Left lung (tissue), 10 donors: Measurements from ENCODE around the gene KCMF1. TPM values are rescaled to one million over a fixed set of nuclear protein-coding genes. Genes with fewer than 3 reads are reported as not detected.

ENCODE experiments used
- ATAC-seq: fragments of 200-7000 bp; cut with Tn5 transposase; one replicate; pipeline ENCODE4 v1.9.1; 2020; ENCODE audit warnings: moderate library complexity
- DNase-seq, 4 donors: peaks; one replicate each; pipeline ENCODE4 v3.0.0-alpha.2; 2013 to 2020
- H3K27ac ChIP-seq, 2 donors: fragments of 200-600 bp; sonication (generic) in 1 of 2; one replicate each; pipeline versions ENCODE4 v1.5.0 to v1.8.0; 2020 to 2021
- H3K27me3 ChIP-seq, 2 donors: fragments of 200-600 bp; sonication (generic) in 1 of 2; one replicate each; pipeline versions ENCODE4 v1.5.0 to v1.8.0; 2020 to 2021
- H3K36me3 ChIP-seq, 2 donors: fragments of 200-600 bp; sonication (generic) in 1 of 2; one replicate each; pipeline versions ENCODE4 v1.5.0 to v1.8.0; 2020 to 2021
- H3K4me1 ChIP-seq, 2 donors: fragments of 200-600 bp; one replicate each; pipeline ENCODE4 v1.8.0; 2021
- H3K4me3 ChIP-seq, 2 donors: fragments of 200-600 bp; sonication (generic) in 1 of 2; one replicate each; pipeline versions ENCODE4 v1.5.0 to v1.8.0; 2020 to 2021; ENCODE audit warnings: mild to moderate bottlenecking in 1 of 2
- H3K9me3 ChIP-seq, 2 donors: fragments of 200-600 bp; sonication (generic) in 1 of 2; one replicate each; pipeline versions ENCODE4 v1.5.0 to v1.8.0; 2020 to 2021
- intact Hi-C, 2 donors: fragments of 100-400 bp; cut with DNase I; formaldehyde crosslinking; loops; one replicate each; pipeline versions ENCODE4 v1.11.2 to v1.14.2; 2022
- polyA plus RNA-seq, 6 donors: library from polyadenylated mRNA; unstranded; fragments of 120-200 nt; gene quantifications; one replicate each; pipeline ENCODE4 v1.2.1, GENCODE V29; 2013; ENCODE audit not compliant: insufficient read length in 6 of 6
- total RNA-seq, 2 donors: library from RNA; stranded (reverse); fragmentation: NEBNext Ultra II Directional; extraction: Animal tissue kit (Norgen Biotek cat#: 25700); gene quantifications; one replicate each; pipeline ENCODE4 v1.2.1, GENCODE V29; 2021
- TF ChIP-seq, protein P1 (sequence below), 2 donors: fragments of 200-600 bp; sonication (generic) in 1 of 2; IDR thresholded peaks; one replicate each; pipeline versions ENCODE4 v1.5.0 to v1.8.0; 2021; ENCODE audit warnings: antibody characterized with exemption in 2 of 2
- donor health status: DM: no; HTN: yes; CAD: no.
- donor health status: DM: no; HTN: no; CAD: no.

KCMF1 gene
- total and polyA plus RNA-seq, 8 donors: 40.1 to 87.1 (median 50.0) TPM

DNA sequence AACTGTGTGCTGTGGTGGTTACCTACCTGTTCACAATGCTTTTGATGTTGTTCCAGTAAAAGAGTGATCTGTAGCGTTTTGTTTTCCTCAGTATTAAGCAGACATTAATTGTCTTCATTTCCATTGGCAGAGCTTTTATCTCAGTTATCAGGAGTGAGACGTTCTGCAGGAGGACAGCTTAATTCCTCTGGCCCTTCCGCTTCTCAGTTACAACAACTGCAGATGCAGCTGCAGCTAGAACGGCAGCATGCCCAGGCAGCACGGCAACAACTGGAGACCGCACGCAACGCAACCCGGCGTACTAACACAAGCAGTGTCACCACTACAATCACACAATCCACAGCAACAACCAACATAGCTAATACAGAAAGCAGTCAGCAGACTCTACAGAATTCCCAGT is 78.3 kb downstream of the KCMF1 start:
- DNase-seq (no peak), ATAC-seq (no peak)
- H3K27ac ChIP-seq: no peak overlapping the region
- H3K4me3 ChIP-seq: no peak overlapping the region
- H3K9me3 ChIP-seq: no peaks in the 10 kb centered on the region
- TF ChIP-seq, protein P1, sequence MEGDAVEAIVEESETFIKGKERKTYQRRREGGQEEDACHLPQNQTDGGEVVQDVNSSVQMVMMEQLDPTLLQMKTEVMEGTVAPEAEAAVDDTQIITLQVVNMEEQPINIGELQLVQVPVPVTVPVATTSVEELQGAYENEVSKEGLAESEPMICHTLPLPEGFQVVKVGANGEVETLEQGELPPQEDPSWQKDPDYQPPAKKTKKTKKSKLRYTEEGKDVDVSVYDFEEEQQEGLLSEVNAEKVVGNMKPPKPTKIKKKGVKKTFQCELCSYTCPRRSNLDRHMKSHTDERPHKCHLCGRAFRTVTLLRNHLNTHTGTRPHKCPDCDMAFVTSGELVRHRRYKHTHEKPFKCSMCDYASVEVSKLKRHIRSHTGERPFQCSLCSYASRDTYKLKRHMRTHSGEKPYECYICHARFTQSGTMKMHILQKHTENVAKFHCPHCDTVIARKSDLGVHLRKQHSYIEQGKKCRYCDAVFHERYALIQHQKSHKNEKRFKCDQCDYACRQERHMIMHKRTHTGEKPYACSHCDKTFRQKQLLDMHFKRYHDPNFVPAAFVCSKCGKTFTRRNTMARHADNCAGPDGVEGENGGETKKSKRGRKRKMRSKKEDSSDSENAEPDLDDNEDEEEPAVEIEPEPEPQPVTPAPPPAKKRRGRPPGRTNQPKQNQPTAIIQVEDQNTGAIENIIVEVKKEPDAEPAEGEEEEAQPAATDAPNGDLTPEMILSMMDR (IDR thresholded peaks at IDR 0.05): no peak
- intact Hi-C loops: no loop called here
- H3K27me3 ChIP-seq: no peaks in the 10 kb centered on the region
- peaks cover 0 to 5% of the 10 kb centered on the region in 2 donors for H3K4me1 ChIP-seq
- H3K36me3 ChIP-seq: peaks cover 0 to 85% of the 10 kb centered on the region in 2 donors

DNA sequence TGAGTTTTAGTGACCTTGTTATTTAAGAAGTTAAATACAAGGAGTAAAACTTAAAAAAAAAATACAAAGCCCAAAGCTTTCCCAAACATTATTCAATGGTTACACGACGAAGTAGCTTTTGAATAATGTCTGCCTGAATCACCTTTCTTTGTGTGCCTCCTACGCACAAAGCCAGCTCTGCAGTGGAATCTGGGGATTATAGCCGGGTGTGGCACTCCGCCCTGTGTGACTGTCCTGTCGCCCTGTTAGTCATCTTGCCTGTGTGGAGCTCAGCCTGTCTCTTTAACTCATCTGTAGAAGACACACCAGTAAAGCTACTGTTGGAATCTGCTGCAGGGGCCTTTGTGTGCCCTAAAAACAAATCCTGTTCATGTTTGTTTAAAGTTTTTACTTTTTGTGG is 82.8 kb downstream of the KCMF1 start:
- peaks cover 0 to 45% of the 10 kb centered on the region in 2 donors for H3K36me3 ChIP-seq
- no peak overlapping the region for H3K4me3 ChIP-seq
- no peaks in the 10 kb centered on the region for H3K9me3 ChIP-seq
- no peak overlapping the region for H3K27ac ChIP-seq
- peaks cover 0 to 8% of the 10 kb centered on the region in 2 donors for H3K4me1 ChIP-seq
- ATAC-seq (peak; percentile 51), DNase-seq (peak in 1 of 4 donors; percentile 40)
- H3K27me3 ChIP-seq: no peaks in the 10 kb centered on the region
- TF ChIP-seq, protein P1 (IDR thresholded peaks at IDR 0.05): no peak
- intact Hi-C loops: no loop called here

DNA sequence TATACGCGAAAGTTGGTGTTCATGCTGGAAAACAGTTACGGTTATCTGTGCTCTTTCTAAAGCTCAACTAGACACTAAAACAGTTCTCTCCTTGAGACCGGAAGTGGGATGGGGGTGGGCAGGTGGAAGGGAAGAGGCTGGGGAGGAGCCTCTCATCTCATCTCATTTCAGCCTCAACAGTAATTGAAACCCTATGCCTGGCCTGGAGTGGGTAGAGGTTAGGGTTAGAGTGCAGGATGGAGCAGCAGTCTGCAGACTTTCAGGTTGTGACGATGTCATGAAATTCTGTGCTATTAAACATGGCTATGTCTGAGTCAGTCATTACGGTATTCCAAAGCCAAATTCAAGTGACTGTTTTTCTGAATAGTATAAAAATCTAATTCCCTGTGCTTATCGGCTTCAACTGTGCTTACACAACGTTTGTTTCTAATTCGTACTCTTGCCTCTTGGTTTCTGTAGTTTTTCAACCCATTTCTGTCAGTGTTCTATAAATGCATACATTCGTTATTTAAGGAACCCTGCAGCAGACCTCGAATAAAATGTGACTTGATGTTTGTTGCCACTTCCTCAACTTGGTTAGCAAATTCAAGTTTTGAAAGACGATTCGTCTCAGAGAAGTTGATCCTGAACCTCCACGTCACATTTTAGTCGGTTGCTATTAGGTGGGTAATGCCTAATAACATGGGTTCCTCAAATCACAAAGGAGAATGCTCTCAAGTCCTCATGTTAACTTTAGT is 86.4 kb downstream of the KCMF1 start:
- intact Hi-C loops: no loop called here
- peaks cover 0 to 14% of the 10 kb centered on the region in 2 donors for H3K36me3 ChIP-seq
- ATAC-seq (no peak), DNase-seq (no peak)
- H3K27me3 ChIP-seq: no peaks in the 10 kb centered on the region
- H3K4me3 ChIP-seq: no peak overlapping the region
- peaks cover 0 to 8% of the 10 kb centered on the region in 2 donors for H3K4me1 ChIP-seq
- H3K9me3 ChIP-seq: no peaks in the 10 kb centered on the region
- no peak overlapping the region for H3K27ac ChIP-seq
- TF ChIP-seq, protein P1 (IDR thresholded peaks at IDR 0.05): no peak

DNA sequence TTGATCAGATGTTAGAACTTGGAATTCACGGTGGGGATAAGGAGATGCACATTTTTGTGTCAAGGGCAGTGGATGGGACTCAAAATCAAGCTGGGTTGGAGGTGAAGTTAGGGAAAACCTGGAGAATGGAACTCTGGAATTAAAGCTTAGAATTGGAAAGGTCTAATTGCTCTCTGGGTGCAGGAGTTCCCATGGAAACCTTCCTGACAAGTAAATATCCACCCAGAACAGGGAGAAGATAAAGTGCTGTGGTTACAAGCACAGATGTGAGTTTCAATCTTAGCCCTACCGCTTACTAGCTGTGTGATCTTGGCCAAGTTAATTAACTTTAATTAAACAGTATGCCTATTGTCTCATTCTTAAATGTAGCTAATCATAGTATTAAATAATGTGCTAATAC is 90.9 kb downstream of the KCMF1 start:
- Histone ChIP-seq H3K27ac (no peak overlapping the region), H3K36me3 (no peaks in the 10 kb centered on the region), H3K4me1 (peaks cover 0 to under 1% of the 10 kb centered on the region in 2 donors), H3K4me3 (no peak overlapping the region), H3K9me3 (no peaks in the 10 kb centered on the region), H3K27me3 (peaks cover 0 to 6% of the 10 kb centered on the region in 2 donors)
- TF ChIP-seq, protein P1 (IDR thresholded peaks at IDR 0.05): no peak
- intact Hi-C loops: no loop called here
- no peak for ATAC-seq
- DNase-seq: no peak

DNA sequence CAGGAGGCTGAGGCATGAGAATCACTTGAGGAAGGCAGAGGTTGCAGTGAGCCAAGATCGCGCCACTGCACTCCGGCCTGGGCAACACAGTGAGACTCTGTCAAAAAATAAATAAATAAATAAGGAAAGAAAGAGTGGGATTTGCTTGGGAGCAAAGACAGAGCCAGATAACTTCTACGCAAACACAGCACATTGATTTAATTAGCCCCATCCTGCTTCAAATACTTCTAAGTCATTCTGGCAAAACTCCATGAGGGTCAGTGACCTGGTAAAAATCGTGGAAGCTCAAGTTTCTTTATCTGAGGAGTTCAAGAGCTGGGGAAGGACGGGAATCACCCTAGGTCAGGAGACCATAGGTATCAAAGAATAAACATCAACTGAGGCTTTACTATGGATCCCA is 91.6 kb downstream of the KCMF1 start:
- DNase-seq: no peak
- ATAC-seq: no peak
- intact Hi-C loops: no loop called here
- Histone ChIP-seq H3K9me3 (no peaks in the 10 kb centered on the region), H3K4me1 (peaks cover 0 to 6% of the 10 kb centered on the region in 2 donors), H3K27ac (no peak overlapping the region), H3K36me3 (no peaks in the 10 kb centered on the region), H3K27me3 (peaks cover 0 to 6% of the 10 kb centered on the region in 2 donors), H3K4me3 (no peak overlapping the region)
- TF ChIP-seq, protein P1 (IDR thresholded peaks at IDR 0.05): no peak
